HG02571 (cell line): ENCODE results near the gene ZNF423.
"Not testable (repeated sequence)": the region's sequence is repeated elsewhere in the genome, so short reads cannot be mapped to it uniquely, and the experiment has no call there.

Experiments
- ATAC-seq: cut with Tn5 transposase; IDR thresholded peaks from one replicate; pipeline ENCODE4 v1.9.1; 2021; ENCODE audit warnings: mild to moderate bottlenecking, moderate library complexity; ENCODE audit not compliant: unreplicated experiment

Gene ZNF423

GRCh38 chr16:49855822-49856671 lies at the start of gene ZNF423:
Gene ZNF423, minus strand, starts transcription at chr16:49856112. Its CDS starts 338 bp downstream, at chr16:49855774.
- no peak for ATAC-seq

- ATAC-seq = no peak
Measured at GRCh38 chr16:49904348-49905062, 48.6 kb upstream of the ZNF423 start.

- no peak for ATAC-seq
Measured at GRCh38 chr16:49902908-49903307, 47.0 kb upstream of the ZNF423 start.

GRCh38 chr16:49901711-49902110 lies 45.8 kb upstream of the ZNF423 start:
- no peak for ATAC-seq

- no peak for ATAC-seq
Measured at GRCh38 chr16:49900875-49901274, 45.0 kb upstream of the ZNF423 start.

- ATAC-seq = no peak
Measured at GRCh38 chr16:49899991-49900695, 44.2 kb upstream of the ZNF423 start.

- ATAC-seq = no peak
Measured at GRCh38 chr16:49896447-49896964, 40.6 kb upstream of the ZNF423 start.

DNA sequence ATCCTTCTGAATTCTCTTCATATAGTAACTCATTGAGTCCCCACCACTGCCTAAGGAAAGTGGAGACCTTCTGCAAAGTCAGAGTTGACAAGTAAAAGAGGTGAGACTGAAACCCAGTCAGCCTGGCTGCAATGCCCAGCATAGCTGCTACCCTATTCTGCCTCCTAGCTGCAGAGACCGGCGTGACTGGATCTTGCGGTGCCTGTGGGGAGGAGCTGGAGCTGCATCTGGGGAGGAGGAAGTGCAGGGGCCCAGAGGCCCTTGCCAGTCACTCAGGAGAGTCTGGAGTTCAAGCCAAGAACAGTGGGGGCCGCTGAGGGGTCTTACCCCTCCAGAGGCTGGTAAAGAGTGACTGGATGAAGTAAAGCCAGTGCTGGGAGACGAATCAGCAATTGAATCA lies 35.0 kb upstream of the ZNF423 start:
- no peak for ATAC-seq

DNA sequence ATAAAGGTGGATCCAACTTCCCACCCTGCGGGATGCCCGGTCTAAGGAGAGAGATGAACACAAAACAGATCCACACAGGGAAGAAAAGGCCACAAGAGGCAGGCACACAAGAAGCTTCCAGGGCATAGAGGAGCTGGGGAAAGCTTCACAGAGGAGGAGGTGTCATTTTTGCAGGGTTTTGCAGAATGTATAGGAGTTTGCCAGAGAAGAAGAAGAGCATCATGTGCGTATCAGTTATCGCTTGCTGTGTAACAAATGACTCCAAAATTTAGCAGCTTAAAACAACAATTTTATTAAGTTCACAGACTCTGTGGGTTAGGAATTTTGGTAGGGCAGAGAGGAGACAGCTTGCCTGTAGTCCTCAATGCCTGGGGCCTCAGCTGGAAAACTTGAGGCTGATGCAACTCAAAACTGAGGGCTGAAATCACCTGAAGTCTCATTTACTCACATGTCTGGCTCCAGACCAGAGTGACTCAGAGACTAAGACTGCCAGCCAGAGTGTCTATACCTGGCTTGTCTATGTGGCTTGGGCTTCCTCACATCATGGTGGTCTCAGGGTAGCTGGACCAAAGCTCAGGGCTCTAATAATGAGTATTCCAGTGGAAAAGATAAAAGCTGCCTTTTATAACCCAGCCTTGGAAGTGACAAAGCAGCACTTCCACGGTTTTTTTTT lies 33.9 kb upstream of the ZNF423 start:
- no peak for ATAC-seq

DNA sequence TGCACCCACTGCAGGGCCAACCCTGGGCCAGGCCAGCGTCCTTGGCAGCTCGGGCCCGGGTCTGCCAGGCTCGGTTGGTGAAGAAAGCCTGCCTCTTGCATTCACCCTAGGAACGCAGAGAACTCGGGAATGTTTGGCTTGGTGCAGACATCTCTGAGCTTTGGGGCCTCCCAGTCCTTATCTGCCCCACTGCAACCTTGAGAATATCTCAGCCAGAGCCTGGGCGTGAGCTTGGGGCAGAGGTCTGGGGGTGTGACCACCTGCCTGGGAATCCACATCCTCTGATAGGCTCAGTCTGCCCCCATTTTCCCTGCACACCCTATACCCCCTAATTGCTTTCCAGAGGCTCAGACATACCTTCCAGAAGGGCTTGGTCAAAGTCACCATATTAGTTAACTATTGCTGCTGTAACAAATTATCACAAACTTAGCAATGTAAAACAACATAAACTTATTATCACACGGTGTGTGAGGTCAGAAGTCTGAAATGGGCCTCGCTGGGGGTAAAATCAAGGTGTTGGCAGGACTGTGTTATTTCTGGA lies 30.7 kb upstream of the ZNF423 start:
- no peak for ATAC-seq

DNA sequence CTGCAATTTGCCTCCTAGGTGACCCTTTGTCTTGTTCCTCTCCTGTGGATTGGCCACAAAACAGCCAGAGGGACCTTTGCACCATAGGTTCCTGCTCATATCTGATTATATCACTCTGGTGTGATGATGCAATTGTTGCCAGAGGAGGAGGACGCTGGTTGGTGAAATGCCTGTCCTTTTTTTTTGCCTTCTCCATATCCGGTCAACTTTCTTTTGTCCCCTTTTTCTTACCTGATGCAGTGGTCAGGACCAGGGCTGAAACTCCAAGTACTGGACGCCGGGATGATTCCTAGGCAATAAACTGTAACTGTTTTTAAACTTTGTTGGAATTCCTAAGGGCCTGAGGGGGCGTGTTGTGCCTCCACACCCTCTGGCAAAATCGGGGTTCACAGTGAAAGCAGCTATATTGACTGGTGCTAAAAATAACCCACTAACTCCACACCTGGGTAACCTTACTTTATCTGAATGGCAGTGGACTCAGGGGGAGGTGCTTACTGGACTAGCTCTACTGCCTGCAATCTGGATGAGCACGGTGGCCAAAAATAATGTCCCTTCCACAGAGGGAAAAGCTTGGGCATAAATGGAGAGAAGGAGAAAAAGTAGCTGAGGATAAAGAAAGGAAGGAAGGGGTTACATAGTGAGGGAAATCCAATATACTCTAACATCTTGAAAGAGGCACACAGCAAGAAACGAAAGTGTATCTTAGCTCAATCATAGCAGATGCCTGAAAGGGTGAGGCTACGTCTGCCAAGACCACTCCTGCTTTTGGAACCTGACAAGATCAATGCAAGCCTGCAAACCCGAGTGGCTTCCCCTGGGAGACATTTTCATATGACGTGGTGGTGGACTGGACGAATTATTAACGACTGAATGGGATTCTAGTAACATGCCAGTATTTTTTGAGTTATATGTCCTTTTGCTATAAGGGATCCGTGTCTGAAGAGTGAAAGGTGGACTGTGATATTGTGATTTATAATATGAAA lies 28.4 kb upstream of the ZNF423 start:
- ATAC-seq = no peak

- no peak for ATAC-seq
Measured at GRCh38 chr16:49883076-49884014, 27.4 kb upstream of the ZNF423 start.

DNA sequence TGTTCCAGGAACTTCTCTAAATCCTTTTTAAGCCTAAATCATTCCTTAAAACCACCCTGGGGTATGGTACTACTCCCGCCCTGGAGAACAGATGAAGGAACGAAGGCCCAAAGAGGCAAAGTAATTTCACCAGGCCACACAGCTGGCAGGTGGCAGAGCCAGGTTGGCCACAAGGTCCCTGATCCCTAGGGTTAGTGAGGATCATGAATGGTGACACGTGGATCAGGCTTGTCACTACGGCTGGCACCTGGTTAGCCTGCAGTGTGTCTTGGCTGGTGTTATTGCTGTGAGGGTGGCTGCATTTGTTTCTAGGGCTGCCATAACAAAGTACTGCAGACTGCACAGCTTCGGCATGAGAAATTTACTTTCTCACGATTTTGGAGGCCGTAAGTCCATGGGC lies 26.0 kb upstream of the ZNF423 start:
- no peak for ATAC-seq

DNA sequence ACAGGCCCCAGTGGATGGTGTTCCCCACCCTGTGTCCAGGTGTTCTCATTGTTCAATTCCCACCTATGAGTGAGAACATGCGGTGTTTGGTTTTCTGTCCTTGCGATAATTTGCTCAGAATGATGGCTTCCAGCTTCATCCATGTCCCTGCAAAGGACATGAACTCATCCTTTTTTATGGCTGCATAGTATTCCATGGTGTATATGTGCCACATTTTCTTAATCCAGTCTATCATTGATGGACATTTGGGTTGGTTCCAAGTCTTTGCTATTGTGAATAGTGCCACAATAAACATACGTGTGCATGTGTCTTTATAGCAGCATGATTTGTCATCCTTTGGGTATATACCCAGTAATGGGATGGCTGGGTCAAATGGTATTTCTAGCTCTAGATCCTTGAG lies 22.6 kb upstream of the ZNF423 start:
- not testable (repeated sequence) for ATAC-seq

- no peak for ATAC-seq
Measured at GRCh38 chr16:49876716-49877129, 20.8 kb upstream of the ZNF423 start.

DNA sequence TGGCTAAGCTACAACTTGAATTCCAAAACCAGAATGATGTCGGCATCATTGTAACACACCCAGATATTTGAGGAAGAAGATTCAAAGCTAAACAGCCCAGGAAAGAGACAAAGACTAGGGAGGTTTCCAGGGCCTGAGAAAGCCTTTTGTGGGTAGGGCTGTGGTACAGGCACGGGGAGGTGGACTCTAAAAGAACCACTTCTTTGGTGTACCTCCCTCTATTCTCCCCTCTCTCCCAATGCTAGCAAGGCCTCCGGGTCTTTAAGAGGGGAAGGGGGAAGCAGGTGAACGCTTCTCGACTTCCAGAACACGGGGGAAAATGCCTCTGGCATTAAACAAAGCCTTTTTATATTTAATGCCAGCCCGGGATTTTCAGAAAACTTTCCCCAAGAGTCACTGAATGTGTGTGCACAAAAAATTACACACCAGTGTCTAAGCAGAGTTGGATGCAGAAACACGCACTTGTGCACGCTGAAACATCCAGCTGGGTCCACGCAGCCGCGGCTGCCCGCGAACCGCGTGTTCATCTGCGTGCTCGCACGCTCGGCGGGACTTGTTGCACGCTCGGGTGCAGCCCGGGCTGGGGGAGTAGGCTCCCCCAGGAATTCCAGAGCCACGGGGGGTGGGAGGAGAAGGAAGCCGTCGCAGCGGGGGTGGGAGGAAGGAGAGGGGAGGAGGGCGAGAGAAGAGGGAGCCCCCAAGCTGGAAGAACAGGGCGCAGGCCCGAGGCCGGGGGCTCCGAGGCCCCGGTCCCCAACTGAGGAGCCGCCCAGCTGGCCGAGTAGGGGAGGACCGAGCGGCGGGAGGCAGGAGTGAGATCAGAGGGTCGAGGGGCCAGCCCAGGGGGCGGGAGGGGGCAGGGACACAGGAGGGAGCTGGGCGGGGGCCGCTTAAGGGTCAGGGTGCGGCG lies 20.1 kb upstream of the ZNF423 start:
- ATAC-seq = no peak

- no peak for ATAC-seq
Measured at GRCh38 chr16:49874613-49875237, 18.8 kb upstream of the ZNF423 start.
